GM12873 (cell line): ENCODE data around the gene CREB3L2.

Experiments
- TF ChIP-seq, protein P1 (sequence below): IDR thresholded peaks from 2 replicates; pipeline ENCODE4 v1.5.1; 2012; ENCODE audit warnings: low read depth, mild to moderate bottlenecking, moderate library complexity, low read length, control low read depth; ENCODE audit not compliant: insufficient read depth; ENCODE audit errors: missing control alignments

The CREB3L2 gene

GRCh38 chr7:137987018-137987349 is 14.9 kb downstream of the CREB3L2 start:
- TF ChIP-seq, protein P1, sequence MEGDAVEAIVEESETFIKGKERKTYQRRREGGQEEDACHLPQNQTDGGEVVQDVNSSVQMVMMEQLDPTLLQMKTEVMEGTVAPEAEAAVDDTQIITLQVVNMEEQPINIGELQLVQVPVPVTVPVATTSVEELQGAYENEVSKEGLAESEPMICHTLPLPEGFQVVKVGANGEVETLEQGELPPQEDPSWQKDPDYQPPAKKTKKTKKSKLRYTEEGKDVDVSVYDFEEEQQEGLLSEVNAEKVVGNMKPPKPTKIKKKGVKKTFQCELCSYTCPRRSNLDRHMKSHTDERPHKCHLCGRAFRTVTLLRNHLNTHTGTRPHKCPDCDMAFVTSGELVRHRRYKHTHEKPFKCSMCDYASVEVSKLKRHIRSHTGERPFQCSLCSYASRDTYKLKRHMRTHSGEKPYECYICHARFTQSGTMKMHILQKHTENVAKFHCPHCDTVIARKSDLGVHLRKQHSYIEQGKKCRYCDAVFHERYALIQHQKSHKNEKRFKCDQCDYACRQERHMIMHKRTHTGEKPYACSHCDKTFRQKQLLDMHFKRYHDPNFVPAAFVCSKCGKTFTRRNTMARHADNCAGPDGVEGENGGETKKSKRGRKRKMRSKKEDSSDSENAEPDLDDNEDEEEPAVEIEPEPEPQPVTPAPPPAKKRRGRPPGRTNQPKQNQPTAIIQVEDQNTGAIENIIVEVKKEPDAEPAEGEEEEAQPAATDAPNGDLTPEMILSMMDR: no peak

GRCh38 chr7:137986252-137987017 is 15.5 kb downstream of the CREB3L2 start:
- TF ChIP-seq, protein P1: no peak

GRCh38 chr7:137985897-137986251 is 16.0 kb downstream of the CREB3L2 start:
- TF ChIP-seq, protein P1: peak; percentile 34

DNA sequence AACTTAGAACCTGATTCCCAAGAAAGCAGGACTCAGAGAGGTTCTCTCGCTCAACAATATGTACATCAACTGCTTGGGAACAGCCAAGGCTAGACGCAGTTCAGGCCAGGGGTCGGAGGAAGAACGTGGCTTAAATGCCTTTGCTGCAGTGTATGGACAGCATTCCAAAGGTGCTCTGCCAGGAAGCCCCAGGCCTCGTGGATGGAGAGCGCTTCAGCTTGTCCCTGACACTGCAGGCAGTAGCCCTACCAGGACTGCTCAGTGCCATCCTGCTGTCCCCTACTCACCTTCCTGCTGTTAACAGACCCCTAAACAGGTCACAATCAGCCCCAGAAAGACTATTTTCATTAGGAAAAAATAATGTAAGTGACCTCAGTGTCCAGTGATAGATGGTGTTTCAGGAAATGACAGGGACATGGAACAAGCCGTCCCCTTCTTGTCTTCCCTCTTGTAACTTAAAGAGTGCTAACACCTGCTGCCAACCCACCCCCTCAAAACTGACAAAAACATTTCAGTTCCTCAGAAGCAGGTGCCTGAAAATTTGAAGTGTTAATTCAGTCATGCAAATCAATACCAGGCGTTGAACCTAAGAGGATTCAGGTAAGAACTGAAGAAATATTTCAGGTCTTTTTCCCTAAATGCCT is 16.5 kb downstream of the CREB3L2 start:
- TF ChIP-seq, protein P1: no peak

DNA sequence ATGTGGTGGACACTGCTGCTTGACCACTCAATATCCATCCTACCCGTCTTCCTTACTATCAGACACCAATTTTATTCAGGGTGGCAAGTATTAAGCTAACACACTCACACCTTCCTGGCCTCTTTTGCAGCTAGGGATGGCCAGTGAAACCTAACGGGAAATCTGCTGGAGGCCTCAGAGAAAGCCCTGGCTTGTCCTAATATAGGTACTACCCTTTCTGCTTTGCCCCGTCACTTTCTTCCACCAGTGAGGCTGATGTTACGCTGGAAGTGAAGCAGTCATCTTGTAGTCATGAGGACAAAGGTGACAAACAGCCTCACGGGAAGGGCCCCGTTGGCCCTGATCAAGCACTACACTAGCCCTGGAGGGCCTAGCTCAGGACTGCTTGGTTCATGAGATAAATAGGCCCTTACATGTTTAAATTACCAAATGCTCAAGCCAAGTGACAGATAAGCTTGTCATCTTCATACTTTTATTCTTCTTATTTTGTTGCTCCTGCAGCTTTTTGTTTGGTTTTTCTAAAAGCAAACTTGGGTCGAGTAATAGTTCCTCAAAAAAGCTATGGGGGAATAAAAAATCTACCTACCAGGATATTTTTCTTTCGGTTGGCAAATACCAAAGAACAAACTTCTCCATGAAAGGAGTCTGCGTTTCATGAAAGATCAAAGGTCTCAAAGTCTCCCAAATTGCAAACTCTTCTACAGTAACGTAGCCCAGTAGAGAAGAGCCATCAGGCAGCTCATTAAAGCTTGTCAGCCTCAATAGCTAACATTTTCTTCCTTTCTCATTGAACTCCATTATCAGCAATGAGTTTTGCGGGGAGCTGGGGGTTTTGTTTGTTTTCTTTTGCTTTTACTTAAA is 17.5 kb downstream of the CREB3L2 start:
- TF ChIP-seq, protein P1: no peak

DNA sequence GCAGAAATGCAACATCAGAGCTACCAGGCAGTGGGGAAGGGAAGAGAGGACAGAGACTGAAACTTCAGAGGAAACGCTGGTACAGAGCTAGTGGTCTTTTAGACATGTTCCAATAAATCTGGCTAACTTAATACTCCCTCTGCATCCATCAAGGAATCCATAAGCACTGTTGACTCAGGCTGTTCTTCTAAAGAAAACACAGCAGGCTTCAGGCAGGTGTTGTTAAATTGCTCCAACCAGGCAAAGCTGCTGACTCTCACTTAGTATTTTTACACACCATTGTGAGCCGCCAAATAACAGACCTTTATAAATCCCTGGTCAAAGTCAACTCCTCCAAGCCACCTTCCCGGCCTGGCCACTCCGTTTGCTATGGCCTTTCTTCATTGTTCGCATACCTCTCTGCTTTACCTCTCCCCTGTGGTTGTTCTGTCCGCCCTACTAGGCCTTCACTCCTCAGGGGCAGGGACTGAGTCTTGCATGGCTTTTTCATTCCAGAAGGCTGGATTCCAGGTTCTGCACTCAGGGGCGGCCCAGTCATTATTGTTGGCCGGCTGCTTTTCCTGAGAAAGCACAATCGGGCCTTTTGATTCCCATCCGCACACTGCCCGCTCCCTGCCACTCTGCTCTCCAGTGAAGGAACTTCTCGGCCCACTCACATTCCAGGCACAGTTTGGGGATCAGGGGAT is 18.4 kb downstream of the CREB3L2 start:
- TF ChIP-seq, protein P1: no peak
